SK-N-MC (cell line): ENCODE measurements around the gene SLC5A4.

Experiments used
- EZH2 ChIP-seq: fragments of 200-600 bp; sonication (generic); IDR thresholded peaks from one replicate; pipeline ENCODE4 v1.6.1; 2017; ENCODE audit warnings: antibody characterized with exemption
- POLR2AphosphoS5 ChIP-seq: IDR thresholded peaks from 2 replicates; pipeline ENCODE4 v1.6.1; 2012; ENCODE audit warnings: mild to moderate bottlenecking, low read depth, low read length, borderline replicate concordance

GRCh38 chr22:32218470-32218869, 36.7 kb downstream of the SLC5A4 start:
- TF ChIP-seq EZH2 (no peak), POLR2AphosphoS5 (no peak)
